Esophagus muscularis mucosa (tissue), 4 donors: ENCODE results near the gene IKZF4. TPM values are rescaled to one million over a fixed set of nuclear protein-coding genes. Genes with fewer than 3 reads are reported as not detected.

ENCODE experiments used
- DNase-seq: peaks from one replicate; pipeline ENCODE4 v3.0.0-alpha.2; 2017; ENCODE audit errors: extremely low spot score
- H3K27ac ChIP-seq, 4 donors: fragments of 200-600 bp; sonication (generic); replicated peaks in 1 of 4; 1 replicate in 3 of 4; 2 replicates in 1 of 4; pipeline ENCODE4 v1.5.1; 2016 to 2019; ENCODE audit warnings: mild to moderate bottlenecking in 1 of 4
- H3K27me3 ChIP-seq, 4 donors: fragments of 200-600 bp; sonication (generic); one replicate each; pipeline versions ENCODE4 v1.5.1 to v1.6.0; 2016 to 2019
- H3K36me3 ChIP-seq, 4 donors: fragments of 200-600 bp; sonication (generic); one replicate each; pipeline ENCODE4 v1.5.1; 2016 to 2019
- H3K4me1 ChIP-seq, 4 donors: fragments of 200-600 bp; sonication (generic); one replicate each; pipeline ENCODE4 v1.5.1; 2016 to 2019
- H3K4me3 ChIP-seq, 4 donors: fragments of 200-600 bp; sonication (generic); 1 replicate in 2 of 4; 2 replicates in 2 of 4; pipeline ENCODE4 v1.5.1; 2016 to 2019; ENCODE audit warnings: mild to moderate bottlenecking in 4 of 4, moderate library complexity in 1 of 4
- H3K9me3 ChIP-seq, 4 donors: fragments of 200-600 bp; sonication (generic); 1 replicate in 3 of 4; 2 replicates in 1 of 4; pipeline ENCODE4 v1.5.1; 2016 to 2019
- EP300 ChIP-seq: sonication (generic); formaldehyde crosslinking; IDR thresholded peaks from one replicate; pipeline ENCODE4 v1.6.1; 2017; ENCODE audit warnings: antibody characterized with exemption
- POLR2A ChIP-seq: fragments of 450-650 bp; IDR thresholded peaks from one replicate; pipeline ENCODE4 v1.6.1; 2017; ENCODE audit warnings: antibody characterized with exemption, moderate library complexity, mild to moderate bottlenecking, low read depth
- POLR2AphosphoS5 ChIP-seq, 2 donors: sonication (generic); formaldehyde crosslinking; IDR thresholded peaks; one replicate each; pipeline ENCODE4 v1.6.1; 2017; ENCODE audit warnings: antibody characterized with exemption in 2 of 2
- WGBS: methylation state at CpG from one replicate; pipeline ENCODE4 v1.1.5; 2018; 5-methylcytosine and 5-hydroxymethylcytosine counted together
- intact Hi-C: fragments of 100-400 bp; cut with DNase I; formaldehyde crosslinking; loops from one replicate; pipeline ENCODE4 v1.15.1; 2023
- total RNA-seq, 4 donors: library from RNA; depleted of rRNA; stranded (reverse); fragments of >200 nt; gene quantifications; one replicate each; pipeline versions ENCODE4 v1.1.0 to v1.2.1, GENCODE V29; 2016
- TF ChIP-seq, protein P1 (sequence below), 3 experiments: fragments of 200-600 bp in 2 of 3; fragments of 450-650 bp in 1 of 3; sonication (generic) in 2 of 3; IDR thresholded peaks; one replicate each; pipeline ENCODE4 v1.5.1; 2017 to 2019; ENCODE audit warnings: antibody characterized with exemption in 3 of 3, mild to moderate bottlenecking in 2 of 3, moderate library complexity in 1 of 3

The IKZF4 gene
- total RNA-seq, 4 donors from 2014 or later, result 6.2 to 20.4 (median 9.7) TPM

GRCh38 chr12:56082967-56083366 lies 62.1 kb downstream of the IKZF4 start:
- DNase-seq, result no peak
- Histone ChIP-seq H3K27ac (peak overlapping the region in 2 of 4 donors; percentile 3 to 51), H3K4me1 (peaks cover 7 to 23% (median 20%) of the 10 kb centered on the region in 4 donors), H3K27me3 (peaks cover 0 to 32% (median 12%) of the 10 kb centered on the region in 4 donors), H3K9me3 (no peaks in the 10 kb centered on the region), H3K36me3 (no peaks in the 10 kb centered on the region), H3K4me3 (no peak overlapping the region)
- intact Hi-C loops, result no loop called here
- WGBS, result 92% methylated on average over 1 of the region's 3 CpGs
- TF ChIP-seq, protein P1, sequence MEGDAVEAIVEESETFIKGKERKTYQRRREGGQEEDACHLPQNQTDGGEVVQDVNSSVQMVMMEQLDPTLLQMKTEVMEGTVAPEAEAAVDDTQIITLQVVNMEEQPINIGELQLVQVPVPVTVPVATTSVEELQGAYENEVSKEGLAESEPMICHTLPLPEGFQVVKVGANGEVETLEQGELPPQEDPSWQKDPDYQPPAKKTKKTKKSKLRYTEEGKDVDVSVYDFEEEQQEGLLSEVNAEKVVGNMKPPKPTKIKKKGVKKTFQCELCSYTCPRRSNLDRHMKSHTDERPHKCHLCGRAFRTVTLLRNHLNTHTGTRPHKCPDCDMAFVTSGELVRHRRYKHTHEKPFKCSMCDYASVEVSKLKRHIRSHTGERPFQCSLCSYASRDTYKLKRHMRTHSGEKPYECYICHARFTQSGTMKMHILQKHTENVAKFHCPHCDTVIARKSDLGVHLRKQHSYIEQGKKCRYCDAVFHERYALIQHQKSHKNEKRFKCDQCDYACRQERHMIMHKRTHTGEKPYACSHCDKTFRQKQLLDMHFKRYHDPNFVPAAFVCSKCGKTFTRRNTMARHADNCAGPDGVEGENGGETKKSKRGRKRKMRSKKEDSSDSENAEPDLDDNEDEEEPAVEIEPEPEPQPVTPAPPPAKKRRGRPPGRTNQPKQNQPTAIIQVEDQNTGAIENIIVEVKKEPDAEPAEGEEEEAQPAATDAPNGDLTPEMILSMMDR (IDR thresholded peaks at IDR 0.05), result no peak
- TF ChIP-seq POLR2AphosphoS5 (IDR thresholded peaks at IDR 0.05) (peak in 1 of 2 donors; percentile 15), POLR2A (no peak), EP300 (no peak)

- TF ChIP-seq POLR2AphosphoS5 (IDR thresholded peaks at IDR 0.05) (no peak), POLR2A (no peak), EP300 (no peak)
- TF ChIP-seq, protein P1 (IDR thresholded peaks at IDR 0.05), result no peak
- no peak overlapping the region for H3K27ac ChIP-seq
Measured at GRCh38 chr12:56084958-56085543, 64.2 kb downstream of the IKZF4 start.

GRCh38 chr12:56086096-56086495 lies 65.3 kb downstream of the IKZF4 start:
- TF ChIP-seq POLR2A, result no peak
- no peak for TF ChIP-seq POLR2AphosphoS5 (IDR thresholded peaks at IDR 0.05)
- 84% methylated on average over 3 of the region's 3 CpGs for WGBS
- Histone ChIP-seq H3K4me1 (no peaks in the 10 kb centered on the region), H3K27me3 (peaks cover 0 to 17% (median 0%) of the 10 kb centered on the region in 4 donors), H3K27ac (no peak overlapping the region), H3K36me3 (no peaks in the 10 kb centered on the region), H3K9me3 (no peaks in the 10 kb centered on the region), H3K4me3 (no peak overlapping the region)
- DNase-seq, result no peak
- intact Hi-C loops, result no loop called here

More at GRCh38 chr12:56084958-56085543, 64.2 kb downstream of the IKZF4 start:
- H3K36me3 ChIP-seq, result no peaks in the 10 kb centered on the region
- H3K4me3 ChIP-seq, result no peak overlapping the region
- no peaks in the 10 kb centered on the region for H3K9me3 ChIP-seq
- H3K4me1 ChIP-seq, result peaks cover 5 to 7% (median 6%) of the 10 kb centered on the region in 4 donors
- peaks cover 0 to 28% (median 8%) of the 10 kb centered on the region in 4 donors for H3K27me3 ChIP-seq
- no peak for DNase-seq
- intact Hi-C loops, result no loop called here
- WGBS, result 83% methylated on average over 15 of the region's 15 CpGs

- H3K4me3 ChIP-seq, result no peak overlapping the region
Measured at GRCh38 chr12:56086608-56087007, 65.8 kb downstream of the IKZF4 start.

GRCh38 chr12:56087220-56087619 lies 66.4 kb downstream of the IKZF4 start:
- TF ChIP-seq POLR2A (no peak), POLR2AphosphoS5 (IDR thresholded peaks at IDR 0.05) (no peak), EP300 (no peak)
- TF ChIP-seq, protein P1 (IDR thresholded peaks at IDR 0.05), result no peak
- H3K27ac ChIP-seq, result peak overlapping the region in 1 of 4 donors; percentile 36
- H3K9me3 ChIP-seq, result no peaks in the 10 kb centered on the region
- DNase-seq, result no peak
- no peak overlapping the region for H3K4me3 ChIP-seq
- intact Hi-C loops, result no loop called here
- no peaks in the 10 kb centered on the region for H3K36me3 ChIP-seq
- H3K4me1 ChIP-seq, result no peaks in the 10 kb centered on the region
- WGBS, result 86% methylated on average over 5 of the region's 6 CpGs
- peaks cover 0 to 9% (median 0%) of the 10 kb centered on the region in 4 donors for H3K27me3 ChIP-seq

More at GRCh38 chr12:56086608-56087007, 65.8 kb downstream of the IKZF4 start:
- TF ChIP-seq POLR2A (no peak), EP300 (no peak), POLR2AphosphoS5 (IDR thresholded peaks at IDR 0.05) (no peak)
- TF ChIP-seq, protein P1 (IDR thresholded peaks at IDR 0.05), result no peak
- Histone ChIP-seq H3K9me3 (no peaks in the 10 kb centered on the region), H3K27me3 (peaks cover 0 to 12% (median 0%) of the 10 kb centered on the region in 4 donors), H3K36me3 (no peaks in the 10 kb centered on the region), H3K27ac (no peak overlapping the region), H3K4me1 (no peaks in the 10 kb centered on the region)
- DNase-seq, result no peak
- intact Hi-C loops, result no loop called here
- 86% methylated on average over 6 of the region's 6 CpGs for WGBS

Other genes with a start within 250 kb of the IKZF4 start
- gene SARNP, start 203.3 kb upstream of the IKZF4 start, total RNA-seq, result 10 to 100 TPM; 57.7 to 78.0 (median 70.1) TPM
- gene ORMDL2, start 203.0 kb upstream of the IKZF4 start, total RNA-seq, result 10 to 100 TPM in 2 of 4 donors, 1 to 10 TPM in 2; 8.3 to 15.7 (median 11.8) TPM
- 10 to 100 TPM; 23.7 to 33.7 (median 30.0) TPM for gene DNAJC14, start 191.5 kb upstream of the IKZF4 start, total RNA-seq
- 10 to 100 TPM in 2 of 4 donors, 1 to 10 TPM in 2; 5.5 to 17.4 (median 8.5) TPM for gene MMP19, start 178.1 kb upstream of the IKZF4 start, total RNA-seq
- 10 to 100 TPM; 24.2 to 29.5 (median 26.7) TPM for gene PYM1, start 93.1 kb upstream of the IKZF4 start, total RNA-seq
- 10 to 100 TPM; 18.7 to 39.7 (median 24.7) TPM for gene DGKA, start 89.9 kb upstream of the IKZF4 start, total RNA-seq
- gene PMEL, start 55.0 kb upstream of the IKZF4 start, total RNA-seq, result 1 to 10 TPM in 1 of 4 donors, under 1 TPM in 1, not detected in 2; 0.66 to 2.2 TPM
- gene CDK2, start 54.2 kb upstream of the IKZF4 start, total RNA-seq, result 10 to 100 TPM; 35.3 to 84.9 (median 57.1) TPM
- 100 to 1,000 TPM; 116 to 189 (median 138) TPM for gene RAB5B, start 47.0 kb upstream of the IKZF4 start, total RNA-seq
- gene SUOX, start 23.8 kb upstream of the IKZF4 start, total RNA-seq, result 10 to 100 TPM; 18.3 to 29.0 (median 25.3) TPM
- gene RPS26, start 20.9 kb downstream of the IKZF4 start, total RNA-seq, result 1,000 to 10,000 TPM in 1 of 4 donors, 100 to 1,000 TPM in 3; 104 to 1,982 (median 577) TPM
- 10 to 100 TPM; 13.9 to 25.0 (median 19.0) TPM for gene ERBB3, start 59.1 kb downstream of the IKZF4 start, total RNA-seq
- 100 to 1,000 TPM in 2 of 4 donors, 10 to 100 TPM in 2; 90.5 to 133 (median 105) TPM for gene PA2G4, start 83.5 kb downstream of the IKZF4 start, total RNA-seq
- gene RPL41, start 95.6 kb downstream of the IKZF4 start, total RNA-seq, result 1,000 to 10,000 TPM; 1,962 to 4,166 (median 3,502) TPM
- 1 to 10 TPM; 5.0 to 7.9 (median 6.6) TPM for gene ZC3H10, start 97.2 kb downstream of the IKZF4 start, total RNA-seq
- 100 to 1,000 TPM; 151 to 245 (median 214) TPM for gene ESYT1, start 107.2 kb downstream of the IKZF4 start, total RNA-seq
- 10 to 100 TPM; 28.5 to 39.4 (median 33.6) TPM for gene MYL6B, start 131.5 kb downstream of the IKZF4 start, total RNA-seq
- gene MYL6, start 137.3 kb downstream of the IKZF4 start, total RNA-seq, result 1,000 to 10,000 TPM; 5,145 to 8,531 (median 5,986) TPM
- gene SMARCC2, start 168.4 kb downstream of the IKZF4 start, total RNA-seq, result 100 to 1,000 TPM in 2 of 4 donors, 10 to 100 TPM in 2; 62.1 to 111 (median 94.3) TPM
- gene RNF41, start 200.9 kb downstream of the IKZF4 start, total RNA-seq, result 100 to 1,000 TPM in 3 of 4 donors, 10 to 100 TPM in 1; 64.4 to 165 (median 109) TPM
- 10 to 100 TPM; 27.0 to 36.4 (median 30.9) TPM for gene NABP2, start 203.3 kb downstream of the IKZF4 start, total RNA-seq
- not detected for gene SLC39A5, start 209.0 kb downstream of the IKZF4 start, total RNA-seq
- gene ANKRD52, start 237.3 kb downstream of the IKZF4 start, total RNA-seq, result 10 to 100 TPM; 13.8 to 31.5 (median 19.6) TPM
- gene COQ10A, start 245.9 kb downstream of the IKZF4 start, total RNA-seq, result 10 to 100 TPM; 12.4 to 22.8 (median 15.7) TPM